Measurements from ENCODE around the gene KRTAP21-2. TPM values are rescaled to one million over a fixed set of nuclear protein-coding genes. Genes with fewer than 3 reads are reported as not detected.
"Not testable (repeated sequence)": the region's sequence is repeated elsewhere in the genome, so short reads cannot be mapped to it uniquely, and the experiment has no call there.

Gene KRTAP21-2
- total and polyA plus RNA-seq, 8 donors, result not detected

DNA sequence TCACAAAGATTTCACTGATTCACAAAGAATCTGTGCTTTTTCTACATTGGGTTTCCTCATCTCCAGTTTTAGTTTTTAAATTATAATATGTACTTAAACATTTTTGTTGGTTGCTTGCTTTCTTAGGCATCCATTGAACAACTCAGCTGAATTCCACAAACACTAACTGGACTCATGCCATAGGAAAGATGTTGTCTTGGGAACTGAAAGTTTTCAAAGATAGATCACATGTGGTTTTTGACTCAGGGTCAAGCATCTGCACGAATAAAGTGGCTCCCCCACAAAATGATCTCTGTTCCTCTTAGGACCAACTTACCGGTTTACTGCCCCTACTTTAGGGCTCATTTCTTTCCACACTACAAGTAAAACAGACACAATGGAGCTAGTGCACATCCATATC, 11.2 kb upstream of the KRTAP21-2 start:
- Histone ChIP-seq H3K4me1 (no peaks in the 10 kb centered on the region), H3K27ac (no peak overlapping the region), H3K4me3 (no peak overlapping the region), H3K27me3 (no peaks in the 10 kb centered on the region), H3K9me3 (peaks cover 0 to 3% of the 10 kb centered on the region in 2 donors), H3K36me3 (no peaks in the 10 kb centered on the region)
- no peak for DNase-seq
- intact Hi-C loops (cut with DNase I), result no loop called here
- no peak for TF ChIP-seq CTCF (IDR thresholded peaks at IDR 0.05)
- no peak for ATAC-seq

DNA sequence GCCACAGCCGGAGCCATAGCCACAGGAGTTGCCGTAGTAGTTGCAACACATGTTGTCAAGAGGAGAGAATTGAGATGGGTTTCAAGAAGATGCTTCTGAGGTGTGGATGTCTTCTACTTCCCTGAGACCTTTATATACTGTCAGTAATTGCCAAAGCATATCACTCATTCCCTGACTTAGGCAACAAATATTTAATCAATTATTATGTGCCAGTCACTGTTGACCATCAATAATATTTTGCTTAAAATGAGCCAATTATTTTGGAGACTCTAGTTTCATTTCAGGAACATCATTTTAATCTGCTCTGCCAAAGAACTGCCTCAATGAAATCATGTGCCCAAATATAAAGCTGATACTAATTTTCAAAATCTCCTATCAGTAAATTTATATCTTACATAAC, 8.3 kb upstream of the KRTAP21-2 start, which contains the start of gene KRTAP21-1:
TSS of gene KRTAP21-1 (minus strand) at position 101 of the 400 bp plus-strand sequence. CDS start at position 51, 50 bp downstream.
- H3K4me1 ChIP-seq; H3K27ac ChIP-seq; H3K9me3 ChIP-seq; intact Hi-C loops (cut with DNase I); H3K27me3 ChIP-seq; DNase-seq; H3K36me3 ChIP-seq; ATAC-seq; H3K4me3 ChIP-seq: not testable (repeated sequence)

- Histone ChIP-seq H3K36me3 (no peaks in the 10 kb centered on the region), H3K27ac (no peak overlapping the region), H3K4me1 (no peaks in the 10 kb centered on the region), H3K9me3 (peaks cover 0 to 5% of the 10 kb centered on the region in 2 donors), H3K27me3 (no peaks in the 10 kb centered on the region), H3K4me3 (no peak overlapping the region)
- DNase-seq, result no peak
- ATAC-seq, result no peak
- no peak for TF ChIP-seq CTCF (IDR thresholded peaks at IDR 0.05)
- intact Hi-C loops (cut with DNase I), result no loop called here
Observed at GRCh38 chr21:30740462-30740861, 6.6 kb downstream of the KRTAP21-2 start.

- Histone ChIP-seq H3K9me3 (no peaks in the 10 kb centered on the region), H3K27me3 (no peaks in the 10 kb centered on the region), H3K27ac (no peak overlapping the region), H3K36me3 (no peaks in the 10 kb centered on the region), H3K4me1 (no peaks in the 10 kb centered on the region), H3K4me3 (no peak overlapping the region)
- ATAC-seq, result no peak
- intact Hi-C loops (cut with DNase I), result no loop called here
- DNase-seq, result no peak
- no peak for TF ChIP-seq CTCF (IDR thresholded peaks at IDR 0.05)
Observed at GRCh38 chr21:30733026-30733425, 14.0 kb downstream of the KRTAP21-2 start.

GRCh38 chr21:30726726-30727125, 20.3 kb downstream of the KRTAP21-2 start:
- DNase-seq (no peak), ATAC-seq (no peak)
- Histone ChIP-seq H3K4me3 (no peak overlapping the region), H3K4me1 (no peaks in the 10 kb centered on the region), H3K9me3 (no peaks in the 10 kb centered on the region), H3K27ac (no peak overlapping the region), H3K27me3 (no peaks in the 10 kb centered on the region), H3K36me3 (no peaks in the 10 kb centered on the region)
- TF ChIP-seq CTCF (IDR thresholded peaks at IDR 0.05), result no peak
- intact Hi-C loops (cut with DNase I), result no loop called here

GRCh38 chr21:30719401-30719800, 27.7 kb downstream of the KRTAP21-2 start:
- no peaks in the 10 kb centered on the region for H3K27me3 ChIP-seq
- H3K36me3 ChIP-seq, result no peaks in the 10 kb centered on the region
- TF ChIP-seq CTCF (IDR thresholded peaks at IDR 0.05), result no peak
- no peak overlapping the region for H3K27ac ChIP-seq
- ATAC-seq, result no peak
- H3K4me3 ChIP-seq, result no peak overlapping the region
- H3K9me3 ChIP-seq, result no peaks in the 10 kb centered on the region
- DNase-seq, result no peak
- H3K4me1 ChIP-seq, result no peaks in the 10 kb centered on the region
- intact Hi-C loops (cut with DNase I), result no loop called here
